K562 treated with DMSO at 1 percent for 12 hours (cell line): ENCODE data around the gene OLFML2B. TPM values are rescaled to one million over a fixed set of nuclear protein-coding genes. Genes with fewer than 3 reads are reported as not detected.

Experiments
- total RNA-seq: library from RNA; unstranded; fragments of 300-600 nt; gene quantifications from 2 replicates; pipeline ENCODE4 v1.2.3, GENCODE V29; 2022; ENCODE audit not compliant: insufficient read depth

OLFML2B gene
- total RNA-seq, result not detected in 2 replicates

GRCh38 chr1:162023547-162024501 lies at the start of gene OLFML2B:
Gene OLFML2B (minus strand): TSS chr1:162023869. CDS start chr1:162023430, 439 bp downstream.

GRCh38 chr1:162069334-162070093 lies 45.8 kb upstream of the OLFML2B start, which contains the start of gene NOS1AP:
Gene NOS1AP (plus strand): TSS chr1:162069691. CDS start chr1:162070178, 487 bp downstream.

Other genes starting within 250 kb of the OLFML2B start
- gene NOS1AP, start 45.8 kb upstream of the OLFML2B start, total RNA-seq, result 0.33 and 0.41 TPM in 2 replicates